Breast epithelium (tissue), 4 donors: Measurements from ENCODE around the gene SLC4A2. TPM values are rescaled to one million over a fixed set of nuclear protein-coding genes. Genes with fewer than 3 reads are reported as not detected.
A peak's percentile ranks its signal among the peaks of the same experiment; 100 is the strongest.

Experiments used
- DNase-seq, 2 donors: peaks; one replicate each; pipeline ENCODE4 v3.0.0-alpha.2; 2019; ENCODE audit warnings: low spot score in 2 of 2
- H3K27ac ChIP-seq, 2 donors: fragments of 200-600 bp; sonication (generic) in 1 of 2; one replicate each; pipeline ENCODE4 v1.5.1; 2016 to 2019; ENCODE audit warnings: mild to moderate bottlenecking in 1 of 2
- H3K27me3 ChIP-seq, 2 donors: fragments of 200-600 bp; sonication (generic) in 1 of 2; one replicate each; pipeline versions ENCODE4 v1.5.1 to v1.6.0; 2017 to 2019; ENCODE audit warnings: control low read depth in 1 of 2, mild to moderate bottlenecking in 1 of 2
- H3K36me3 ChIP-seq: fragments of 200-600 bp; one replicate; pipeline ENCODE4 v1.5.1; 2019
- H3K4me1 ChIP-seq, 2 donors: fragments of 200-600 bp; sonication (generic); one replicate each; pipeline ENCODE4 v1.5.1; 2016 to 2019; ENCODE audit warnings: control low read depth in 1 of 2
- H3K4me3 ChIP-seq, 3 donors: fragments of 200-600 bp; sonication (generic); 1 replicate in 2 of 3; 2 replicates in 1 of 3; pipeline ENCODE4 v1.5.1; 2016 to 2019; ENCODE audit warnings: mild to moderate bottlenecking in 3 of 3, moderate library complexity in 2 of 3
- H3K9me3 ChIP-seq, 2 donors: fragments of 200-600 bp; sonication (generic) in 1 of 2; one replicate each; pipeline ENCODE4 v1.5.1; 2016 to 2019; ENCODE audit warnings: control low read depth in 1 of 2
- CTCF ChIP-seq, 3 donors: fragments of 450-650 bp; IDR thresholded peaks; one replicate each; pipeline ENCODE4 v1.5.1; 2016 to 2017; ENCODE audit warnings: antibody characterized with exemption in 3 of 3, mild to moderate bottlenecking in 3 of 3, moderate library complexity in 3 of 3
- POLR2A ChIP-seq: fragments of 450-650 bp; IDR thresholded peaks from one replicate; pipeline ENCODE4 v1.6.1; 2016; ENCODE audit warnings: antibody characterized with exemption, mild to moderate bottlenecking, moderate library complexity
- POLR2AphosphoS5 ChIP-seq, 3 donors: sonication (generic); formaldehyde crosslinking; IDR thresholded peaks; one replicate each; pipeline ENCODE4 v1.6.1; 2017; ENCODE audit warnings: antibody characterized with exemption in 3 of 3
- intact Hi-C: fragments of 100-400 bp; cut with DNase I; formaldehyde crosslinking; loops from one replicate; pipeline ENCODE4 v1.15.1; 2023; ENCODE audit warnings: low total_unique reads
- total RNA-seq, 3 donors: library from RNA; depleted of rRNA; stranded (reverse); fragments of >200 nt; gene quantifications; one replicate each; pipeline ENCODE4 v1.1.0, GENCODE V29; 2016

SLC4A2 gene
- total RNA-seq, 3 donors from 2014 or later, result 83.2 to 101 (median 92.8) TPM

GRCh38 chr7:151028948-151029501, 30.4 kb upstream of the SLC4A2 start:
- Histone ChIP-seq H3K27ac (peak overlapping the region; percentile 82 to 90), H3K4me3 (peak overlapping the region; percentile 64 to 91 (median 66)), H3K36me3 (no peaks in the 10 kb centered on the region), H3K4me1 (no peaks in the 10 kb centered on the region), H3K27me3 (no peaks in the 10 kb centered on the region), H3K9me3 (no peaks in the 10 kb centered on the region)
- no peak for TF ChIP-seq CTCF (IDR thresholded peaks at IDR 0.05)
- no peak for TF ChIP-seq POLR2A
- DNase-seq, result no peak
- intact Hi-C loops, result no loop called here

GRCh38 chr7:151031011-151031410, 28.4 kb upstream of the SLC4A2 start:
- no peak overlapping the region for H3K4me3 ChIP-seq
- H3K36me3 ChIP-seq, result no peaks in the 10 kb centered on the region
- H3K9me3 ChIP-seq, result no peaks in the 10 kb centered on the region
- H3K4me1 ChIP-seq, result no peaks in the 10 kb centered on the region
- no peak for TF ChIP-seq POLR2A
- TF ChIP-seq POLR2AphosphoS5 (IDR thresholded peaks at IDR 0.05), result no peak
- no peak for TF ChIP-seq CTCF (IDR thresholded peaks at IDR 0.05)
- DNase-seq, result no peak
- intact Hi-C loops, result no loop called here
- no peak overlapping the region for H3K27ac ChIP-seq
- no peaks in the 10 kb centered on the region for H3K27me3 ChIP-seq

- Histone ChIP-seq H3K9me3 (no peaks in the 10 kb centered on the region), H3K27me3 (no peaks in the 10 kb centered on the region), H3K4me1 (no peaks in the 10 kb centered on the region), H3K4me3 (no peak overlapping the region), H3K36me3 (peaks cover 7% of the 10 kb centered on the region), H3K27ac (no peak overlapping the region)
- DNase-seq, result no peak
- TF ChIP-seq POLR2A (no peak), POLR2AphosphoS5 (IDR thresholded peaks at IDR 0.05) (no peak), CTCF (IDR thresholded peaks at IDR 0.05) (no peak)
- intact Hi-C loops, result no loop called here
Observed at GRCh38 chr7:151032936-151033863, 26.2 kb upstream of the SLC4A2 start.

GRCh38 chr7:151033864-151034249, 25.5 kb upstream of the SLC4A2 start:
- no peak overlapping the region for H3K27ac ChIP-seq
- DNase-seq, result no peak
- H3K27me3 ChIP-seq, result no peaks in the 10 kb centered on the region
- no peak for TF ChIP-seq POLR2A
- no peak for TF ChIP-seq CTCF (IDR thresholded peaks at IDR 0.05)
- no peak for TF ChIP-seq POLR2AphosphoS5 (IDR thresholded peaks at IDR 0.05)
- no peaks in the 10 kb centered on the region for H3K4me1 ChIP-seq
- H3K4me3 ChIP-seq, result no peak overlapping the region
- H3K9me3 ChIP-seq, result no peaks in the 10 kb centered on the region
- intact Hi-C loops, result no loop called here
- H3K36me3 ChIP-seq, result peaks cover 7% of the 10 kb centered on the region

- H3K27ac ChIP-seq, result no peak overlapping the region
- intact Hi-C loops, result no loop called here
- H3K36me3 ChIP-seq, result peaks cover 7% of the 10 kb centered on the region
- H3K27me3 ChIP-seq, result no peaks in the 10 kb centered on the region
- no peaks in the 10 kb centered on the region for H3K4me1 ChIP-seq
- no peak overlapping the region for H3K4me3 ChIP-seq
- no peak for DNase-seq
- no peak for TF ChIP-seq CTCF (IDR thresholded peaks at IDR 0.05)
- no peak for TF ChIP-seq POLR2A
- TF ChIP-seq POLR2AphosphoS5 (IDR thresholded peaks at IDR 0.05), result no peak
- no peaks in the 10 kb centered on the region for H3K9me3 ChIP-seq
Observed at GRCh38 chr7:151034312-151035025, 24.9 kb upstream of the SLC4A2 start.
